Common myeloid progenitor, CD34-positive (primary cell): Measurements from ENCODE around the gene HAS3.

Experiments used
- CTCF ChIA-PET: fragments of 350-600 bp; sonication (Branson Sonifier 250); formaldehyde crosslinking; loops from one replicate; lab custom pipeline; 2021; ENCODE audit warnings: antibody characterized with exemption; lab: Charles Lee
- POLR2A ChIA-PET: fragments of 350-600 bp; sonication (Branson Sonifier 250); formaldehyde crosslinking; loops from one replicate; lab custom pipeline; 2021; ENCODE audit warnings: antibody characterized with exemption; lab: Charles Lee
- DNase-seq, 3 donors: peaks; one replicate each; pipeline versions ENCODE4 v3.0.0 to v3.0.0-alpha.2; 2013
- H3K27ac ChIP-seq, 2 experiments: 1 replicate in 1 of 2; 2 replicates in 1 of 2; pipeline ENCODE4 v1.7.0; 2013; ENCODE audit warnings: inconsistent platforms in 2 of 2, low read length in 2 of 2, mild to moderate bottlenecking in 2 of 2, low read depth in 1 of 2, moderate library complexity in 1 of 2; ENCODE audit not compliant: severe bottlenecking in 2 of 2, insufficient read depth in 1 of 2, poor library complexity in 1 of 2
- H3K27me3 ChIP-seq, 5 experiments: replicated peaks in 2 of 5; 1 replicate in 3 of 5; 2 replicates in 2 of 5; pipeline versions ENCODE4 v1.6.1 to v1.7.0; 2013; ENCODE audit warnings: low read length in 4 of 5, mild to moderate bottlenecking in 2 of 5, moderate library complexity in 2 of 5, inconsistent platforms in 1 of 5; ENCODE audit not compliant: insufficient read depth in 5 of 5, control insufficient read depth in 4 of 5
- H3K36me3 ChIP-seq, 4 experiments: 1 replicate in 2 of 4; 2 replicates in 2 of 4; pipeline versions ENCODE4 v1.6.1 to v1.7.0; 2013; ENCODE audit warnings: low read length in 3 of 4, control low read depth in 1 of 4, mild to moderate bottlenecking in 1 of 4; ENCODE audit not compliant: control insufficient read depth in 4 of 4, insufficient read depth in 4 of 4
- H3K4me1 ChIP-seq, 4 experiments: 1 replicate in 3 of 4; 2 replicates in 1 of 4; pipeline versions ENCODE4 v1.6.1 to v1.7.1; 2013; ENCODE audit warnings: low read length in 3 of 4, mild to moderate bottlenecking in 3 of 4, control low read depth in 1 of 4, inconsistent platforms in 1 of 4, moderate library complexity in 1 of 4; ENCODE audit not compliant: control insufficient read depth in 4 of 4, insufficient read depth in 4 of 4; ENCODE audit errors: control extremely low read depth in 1 of 4
- H3K4me3 ChIP-seq, 7 experiments: 1 replicate in 4 of 7; 2 replicates in 3 of 7; pipeline versions ENCODE4 v1.5.1 to v1.7.0; 2013; ENCODE audit warnings: mild to moderate bottlenecking in 7 of 7, low read length in 6 of 7, moderate library complexity in 6 of 7, inconsistent platforms in 2 of 7, low read depth in 2 of 7, control low read depth in 1 of 7; ENCODE audit not compliant: insufficient read depth in 4 of 7, control insufficient read depth in 1 of 7; ENCODE audit errors: extremely low read depth in 1 of 7
- H3K9me3 ChIP-seq, 5 experiments: 1 replicate in 4 of 5; 2 replicates in 1 of 5; pipeline versions ENCODE4 v1.6.1 to v1.7.1; 2013; ENCODE audit warnings: low read length in 4 of 5, mild to moderate bottlenecking in 2 of 5, inconsistent platforms in 1 of 5, low read depth in 1 of 5, moderate library complexity in 1 of 5; ENCODE audit not compliant: control insufficient read depth in 4 of 5, insufficient read depth in 2 of 5; ENCODE audit errors: control extremely low read depth in 1 of 5
- WGBS: methylation state at CpG from one replicate; pipeline ENCODE4 v1.1.5; 2013; ENCODE audit not compliant: insufficient coverage; 5-methylcytosine and 5-hydroxymethylcytosine counted together

Gene HAS3

DNA sequence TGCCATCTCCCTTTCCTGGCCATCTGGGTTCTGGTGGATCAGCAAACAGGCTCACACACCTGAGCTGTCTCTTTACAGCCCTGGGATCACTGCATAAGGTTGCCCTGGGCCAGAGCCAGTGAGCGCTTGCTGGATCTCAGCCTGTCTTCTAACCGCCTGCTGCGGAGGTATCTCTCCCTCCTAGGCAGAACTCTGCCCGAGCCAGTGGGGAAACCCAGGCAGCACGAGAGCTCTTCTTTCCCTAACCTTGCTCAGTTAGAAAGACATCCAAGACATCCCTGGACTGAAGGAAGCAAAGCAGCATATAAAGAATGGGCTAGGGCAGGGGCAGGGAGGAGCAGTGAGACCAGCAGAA is 6.4 kb downstream of the HAS3 start:
- ChIA-PET CTCF (interaction anchor here (0.9 to 6.0 kb wide), 6 partner anchors 10 to 173 kb away, joined by 3 to 71 read pairs (median 4); no protein-coding TSS in a partner anchor), POLR2A (no interaction called here)
- H3K4me3 ChIP-seq, result no peak overlapping the region
- H3K27ac ChIP-seq, result no peak overlapping the region
- H3K27me3 ChIP-seq, result peaks cover 0 to 31% (median 7%) of the 10 kb centered on the region in 5 experiments
- WGBS, result 55% methylated on average over 5 of the region's 5 CpGs
- no peak for DNase-seq
- no peaks in the 10 kb centered on the region for H3K9me3 ChIP-seq
- peaks cover under 1 to 47% (median 31%) of the 10 kb centered on the region in 4 experiments for H3K36me3 ChIP-seq
- H3K4me1 ChIP-seq, result peaks cover 0 to 27% (median 17%) of the 10 kb centered on the region in 4 experiments

GRCh38 chr16:69112285-69113129 is 7.1 kb downstream of the HAS3 start:
- ChIA-PET CTCF (interaction anchor here (0.7 to 6.0 kb wide), 7 partner anchors 11 to 172 kb away, joined by 3 to 71 read pairs (median 4); no protein-coding TSS in a partner anchor), POLR2A (no interaction called here)
- Histone ChIP-seq H3K27ac (no peak overlapping the region), H3K4me1 (peaks cover 0 to 20% (median 11%) of the 10 kb centered on the region in 4 experiments), H3K4me3 (no peak overlapping the region), H3K36me3 (peaks cover 2 to 53% (median 34%) of the 10 kb centered on the region in 4 experiments), H3K9me3 (no peaks in the 10 kb centered on the region), H3K27me3 (peaks cover 0 to 24% (median 3%) of the 10 kb centered on the region in 5 experiments)
- WGBS, result 80% methylated on average over 6 of the region's 6 CpGs
- peak in 2 of 3 donors; percentile 44 to 52 for DNase-seq

- peaks cover 0 to 14% (median 6%) of the 10 kb centered on the region in 4 experiments for H3K4me1 ChIP-seq
- ChIA-PET CTCF (interaction anchor here (0.7 to 6.0 kb wide), 4 partner anchors 10 to 44 kb away, joined by 3 to 71 read pairs (median 8); no protein-coding TSS in a partner anchor), POLR2A (no interaction called here)
- no peak for DNase-seq
- H3K36me3 ChIP-seq, result peaks cover 2 to 60% (median 40%) of the 10 kb centered on the region in 4 experiments
- no peak overlapping the region for H3K27ac ChIP-seq
- 93% methylated on average over 6 of the region's 7 CpGs for WGBS
- H3K4me3 ChIP-seq, result no peak overlapping the region
- H3K27me3 ChIP-seq, result peaks cover 0 to 17% (median 3%) of the 10 kb centered on the region in 5 experiments
- H3K9me3 ChIP-seq, result no peaks in the 10 kb centered on the region
These were observed 7.8 kb downstream of the HAS3 start for GRCh38 chr16:69113216-69113615.

DNA sequence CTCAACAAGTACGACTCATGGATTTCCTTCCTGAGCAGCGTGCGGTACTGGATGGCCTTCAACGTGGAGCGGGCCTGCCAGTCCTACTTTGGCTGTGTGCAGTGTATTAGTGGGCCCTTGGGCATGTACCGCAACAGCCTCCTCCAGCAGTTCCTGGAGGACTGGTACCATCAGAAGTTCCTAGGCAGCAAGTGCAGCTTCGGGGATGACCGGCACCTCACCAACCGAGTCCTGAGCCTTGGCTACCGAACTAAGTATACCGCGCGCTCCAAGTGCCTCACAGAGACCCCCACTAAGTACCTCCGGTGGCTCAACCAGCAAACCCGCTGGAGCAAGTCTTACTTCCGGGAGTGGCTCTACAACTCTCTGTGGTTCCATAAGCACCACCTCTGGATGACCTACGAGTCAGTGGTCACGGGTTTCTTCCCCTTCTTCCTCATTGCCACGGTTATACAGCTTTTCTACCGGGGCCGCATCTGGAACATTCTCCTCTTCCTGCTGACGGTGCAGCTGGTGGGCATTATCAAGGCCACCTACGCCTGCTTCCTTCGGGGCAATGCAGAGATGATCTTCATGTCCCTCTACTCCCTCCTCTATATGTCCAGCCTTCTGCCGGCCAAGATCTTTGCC is 9.0 kb downstream of the HAS3 start:
- H3K36me3 ChIP-seq, result peaks cover 4 to 67% (median 51%) of the 10 kb centered on the region in 4 experiments
- no peak overlapping the region for H3K4me3 ChIP-seq
- H3K27me3 ChIP-seq, result peaks cover 0 to 5% (median 0%) of the 10 kb centered on the region in 5 experiments
- peaks cover 0 to 14% (median 6%) of the 10 kb centered on the region in 4 experiments for H3K4me1 ChIP-seq
- no peaks in the 10 kb centered on the region for H3K9me3 ChIP-seq
- ChIA-PET POLR2A (no interaction called here), CTCF (interaction anchor here (0.7 to 6.0 kb wide), 2 partner anchors 9 to 14 kb away, joined by 3 to 71 read pairs; no protein-coding TSS in a partner anchor)
- DNase-seq, result no peak
- no peak overlapping the region for H3K27ac ChIP-seq
- 98% methylated on average over 25 of the region's 25 CpGs for WGBS

GRCh38 chr16:69114976-69115355 is 9.5 kb downstream of the HAS3 start:
- ChIA-PET POLR2A (no interaction called here), CTCF (interaction anchor here (6.0 kb wide), 1 partner anchor 8 kb away, joined by 71 read pairs; no protein-coding TSS in a partner anchor)
- Histone ChIP-seq H3K36me3 (peaks cover 4 to 67% (median 53%) of the 10 kb centered on the region in 4 experiments), H3K4me1 (peaks cover 0 to 14% (median 6%) of the 10 kb centered on the region in 4 experiments), H3K27me3 (peaks cover 0 to 1% (median 0%) of the 10 kb centered on the region in 5 experiments), H3K9me3 (no peaks in the 10 kb centered on the region), H3K27ac (no peak overlapping the region), H3K4me3 (no peak overlapping the region)
- WGBS, result 100% methylated on average over 2 of the region's 6 CpGs
- DNase-seq, result no peak

DNA sequence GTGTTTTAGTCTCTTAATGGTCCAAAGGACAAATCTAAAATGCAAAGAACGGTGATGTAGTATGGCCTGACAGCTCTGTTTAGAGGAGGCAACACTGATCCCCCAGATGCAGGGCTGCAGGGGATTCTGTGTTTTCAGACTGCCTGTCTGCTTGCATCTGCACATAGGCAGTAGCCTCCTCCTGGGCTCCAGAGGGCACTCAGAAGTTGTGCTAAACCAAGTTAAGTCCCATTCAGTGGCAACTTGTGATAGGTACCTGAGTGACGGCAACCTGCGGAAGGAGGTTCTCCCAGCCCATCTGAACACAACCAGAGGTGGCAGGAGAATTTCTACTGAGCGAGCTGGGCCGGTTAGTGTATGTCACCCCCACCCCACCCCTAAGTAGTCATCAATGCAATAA is 9.9 kb downstream of the HAS3 start:
- Histone ChIP-seq H3K4me1 (peaks cover 0 to 14% (median 6%) of the 10 kb centered on the region in 4 experiments), H3K4me3 (no peak overlapping the region), H3K27ac (no peak overlapping the region), H3K27me3 (peaks cover 0 to 1% (median 0%) of the 10 kb centered on the region in 5 experiments), H3K36me3 (peaks cover 5 to 69% (median 56%) of the 10 kb centered on the region in 4 experiments), H3K9me3 (no peaks in the 10 kb centered on the region)
- ChIA-PET CTCF (interaction anchor here (6.0 kb wide), 1 partner anchor 8 kb away, joined by 71 read pairs; no protein-coding TSS in a partner anchor), POLR2A (no interaction called here)
- DNase-seq, result no peak
- 100% methylated on average over 5 of the region's 5 CpGs for WGBS
